ENCODE data around the gene DLG2. TPM values are rescaled to one million over a fixed set of nuclear protein-coding genes. Genes with fewer than 3 reads are reported as not detected.

Gene DLG2
- total RNA-seq, 1 experiment from 2014 or later: 2.7 TPM

DNA sequence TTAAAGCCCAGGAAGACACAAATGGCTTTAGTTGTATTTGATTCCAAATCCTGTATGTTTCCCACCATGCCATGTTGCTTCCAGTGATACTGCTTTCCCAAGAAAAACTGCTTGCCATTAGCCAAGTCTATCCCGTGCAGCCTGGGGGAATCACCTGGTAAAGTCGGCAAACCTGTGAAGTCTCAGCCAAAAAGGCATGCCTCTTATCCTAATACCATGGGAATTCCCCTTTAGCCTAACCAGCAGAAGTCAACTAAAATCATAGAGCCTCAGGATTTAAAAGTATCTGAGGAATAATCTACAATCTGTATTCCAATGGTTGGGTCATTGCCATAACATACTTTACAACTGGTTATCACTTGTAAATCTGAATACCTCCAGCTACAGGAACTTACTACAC lies 869.4 kb downstream of the DLG2 start:
- no peak overlapping the region for H3K4me2 ChIP-seq (ENCODE audit: low read depth, low read length, poor library complexity, severe bottlenecking)
- peaks cover 3% of the 10 kb centered on the region; the same call in 1 of the 2 replicates for H3K9me3 ChIP-seq (ENCODE audit: low read length)
- H3K4me3 ChIP-seq (ENCODE audit: low read length): no peak overlapping the region
- no peak overlapping the region for H3K9ac ChIP-seq (ENCODE audit: low read length)
- no peaks in the 10 kb centered on the region for H3K27me3 ChIP-seq (ENCODE audit: low read length)
- no peak for DNase-seq
- no peak overlapping the region for H2AFZ ChIP-seq (ENCODE audit: low read length)
- H4K20me1 ChIP-seq (ENCODE audit: insufficient read depth, low read depth, low read length): no peaks in the 10 kb centered on the region
- peaks cover 3% of the 10 kb centered on the region; the same call in 1 of the 2 replicates for H3K9me2 ChIP-seq (replicated peaks; ENCODE audit: insufficient read depth, low read length)
- H3K4me1 ChIP-seq (ENCODE audit: low read length): no peaks in the 10 kb centered on the region
- no peaks in the 10 kb centered on the region for H3K36me3 ChIP-seq (ENCODE audit: insufficient read depth, low read length)
- no peak overlapping the region for H3K27ac ChIP-seq (ENCODE audit: low read length)
- H3K79me2 ChIP-seq (ENCODE audit: low read length): no peaks in the 10 kb centered on the region

DNA sequence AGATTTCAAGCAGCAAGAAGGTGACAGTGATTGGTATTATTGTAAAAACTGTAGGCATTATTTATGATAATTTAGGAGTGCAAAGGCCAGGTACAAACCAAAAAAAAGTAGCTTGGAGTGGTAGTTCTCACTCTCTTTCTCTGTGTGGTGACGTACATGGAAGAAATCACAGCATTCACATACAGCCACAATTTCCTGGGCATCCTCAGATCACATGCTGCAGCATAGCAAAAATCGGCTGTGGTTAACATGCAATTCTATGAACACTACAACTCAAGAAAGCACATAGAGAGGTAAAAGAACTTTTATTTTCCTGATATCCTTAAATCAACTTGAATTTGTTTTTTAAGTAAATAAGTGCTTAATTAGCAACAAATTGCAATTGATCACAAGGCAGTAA lies 875.8 kb downstream of the DLG2 start:
- DNase-seq: no peak
- Histone ChIP-seq H3K27ac (ENCODE audit: low read length) (no peak overlapping the region), H4K20me1 (ENCODE audit: insufficient read depth, low read depth, low read length) (no peaks in the 10 kb centered on the region), H3K4me2 (ENCODE audit: low read depth, low read length, poor library complexity, severe bottlenecking) (no peak overlapping the region), H3K4me3 (ENCODE audit: low read length) (no peak overlapping the region), H2AFZ (ENCODE audit: low read length) (no peak overlapping the region), H3K9ac (ENCODE audit: low read length) (no peak overlapping the region), H3K9me2 (replicated peaks; ENCODE audit: insufficient read depth, low read length) (0 out of 2 replicates have a peak, but pooled peaks cover 3% of the 10 kb centered on the region), H3K36me3 (ENCODE audit: insufficient read depth, low read length) (no peaks in the 10 kb centered on the region), H3K79me2 (ENCODE audit: low read length) (no peaks in the 10 kb centered on the region), H3K4me1 (ENCODE audit: low read length) (no peaks in the 10 kb centered on the region), H3K27me3 (ENCODE audit: low read length) (no peaks in the 10 kb centered on the region), H3K9me3 (ENCODE audit: low read length) (peaks cover 3% of the 10 kb centered on the region; the same call in 1 of the 2 replicates)

DNA sequence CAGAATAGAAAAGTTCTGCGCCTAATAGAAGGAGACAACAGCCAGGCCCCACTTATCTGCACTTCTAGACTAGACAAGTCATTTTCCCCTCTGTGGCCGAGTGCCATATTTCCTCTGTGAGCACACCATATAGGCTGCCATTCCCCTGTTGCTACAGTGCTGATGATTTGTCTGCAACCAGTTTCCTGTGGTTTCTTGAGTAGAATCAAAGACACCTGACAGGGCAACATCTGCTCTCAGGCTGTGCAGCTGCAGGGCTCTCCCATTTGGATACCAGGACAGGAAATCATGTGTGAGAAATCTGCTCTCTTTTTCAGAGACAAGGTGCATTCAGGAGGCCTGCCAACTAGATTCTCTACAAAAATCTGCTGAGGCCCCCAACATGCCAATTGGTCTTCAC lies 879.3 kb downstream of the DLG2 start:
- DNase-seq: no peak
- Histone ChIP-seq H4K20me1 (ENCODE audit: insufficient read depth, low read depth, low read length) (no peaks in the 10 kb centered on the region), H3K27me3 (ENCODE audit: low read length) (no peaks in the 10 kb centered on the region), H3K9ac (ENCODE audit: low read length) (no peak overlapping the region), H3K36me3 (ENCODE audit: insufficient read depth, low read length) (no peaks in the 10 kb centered on the region), H3K9me2 (replicated peaks; ENCODE audit: insufficient read depth, low read length) (no peaks in the 10 kb centered on the region), H3K4me3 (ENCODE audit: low read length) (no peak overlapping the region), H3K9me3 (ENCODE audit: low read length) (no peaks in the 10 kb centered on the region), H3K79me2 (ENCODE audit: low read length) (no peaks in the 10 kb centered on the region), H3K27ac (ENCODE audit: low read length) (no peak overlapping the region), H2AFZ (ENCODE audit: low read length) (no peak overlapping the region), H3K4me1 (ENCODE audit: low read length) (no peaks in the 10 kb centered on the region), H3K4me2 (ENCODE audit: low read depth, low read length, poor library complexity, severe bottlenecking) (no peak overlapping the region)

DNA sequence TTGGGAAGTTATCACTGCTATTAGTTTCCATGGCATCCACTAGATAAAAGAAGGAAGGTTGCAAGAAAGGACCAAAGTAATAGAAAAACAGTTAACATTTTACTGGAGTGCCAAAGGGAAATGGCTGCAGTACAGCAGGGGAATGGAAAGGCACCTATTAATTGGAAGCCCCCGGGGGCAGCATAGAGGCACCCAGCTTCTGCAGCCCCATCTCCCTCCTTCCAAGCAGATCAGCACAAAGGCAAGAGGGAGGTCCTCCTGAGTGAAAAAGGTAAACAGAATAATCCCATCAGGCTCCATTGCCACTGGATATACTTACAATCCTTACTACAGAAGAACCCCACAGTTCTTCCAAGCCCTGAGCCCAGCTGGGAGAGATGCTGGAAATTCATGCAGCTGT lies 887.1 kb downstream of the DLG2 start:
- no peak overlapping the region for H3K4me3 ChIP-seq (ENCODE audit: low read length)
- H3K27ac ChIP-seq (ENCODE audit: low read length): no peak overlapping the region
- no peaks in the 10 kb centered on the region for H3K9me2 ChIP-seq (replicated peaks; ENCODE audit: insufficient read depth, low read length)
- peaks cover 3% of the 10 kb centered on the region for H3K9me3 ChIP-seq (ENCODE audit: low read length)
- no peaks in the 10 kb centered on the region for H3K79me2 ChIP-seq (ENCODE audit: low read length)
- no peaks in the 10 kb centered on the region for H4K20me1 ChIP-seq (ENCODE audit: insufficient read depth, low read depth, low read length)
- no peaks in the 10 kb centered on the region for H3K36me3 ChIP-seq (ENCODE audit: insufficient read depth, low read length)
- H3K9ac ChIP-seq (ENCODE audit: low read length): no peak overlapping the region
- DNase-seq: no peak
- H2AFZ ChIP-seq (ENCODE audit: low read length): no peak overlapping the region
- H3K27me3 ChIP-seq (ENCODE audit: low read length): no peaks in the 10 kb centered on the region
- H3K4me2 ChIP-seq (ENCODE audit: low read depth, low read length, poor library complexity, severe bottlenecking): no peak overlapping the region
- H3K4me1 ChIP-seq (ENCODE audit: low read length): no peaks in the 10 kb centered on the region

DNA sequence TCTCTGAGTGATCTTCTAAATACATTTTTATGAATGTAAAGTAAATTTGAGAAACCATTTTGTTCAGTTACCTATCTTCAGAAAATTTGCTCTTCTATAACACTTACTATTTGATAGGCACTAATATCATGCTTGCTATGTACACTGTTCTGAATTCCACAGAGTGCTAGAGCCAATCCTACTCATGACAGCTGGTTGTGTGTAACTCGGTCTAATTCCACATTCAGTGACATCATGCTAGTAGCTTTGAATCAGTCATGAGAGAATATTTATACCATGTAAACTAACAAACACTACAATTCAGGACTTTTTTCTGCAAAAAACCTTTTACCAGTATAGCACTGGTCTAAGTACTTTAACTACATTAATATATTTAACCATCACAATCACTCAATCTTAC lies 902.9 kb downstream of the DLG2 start:
- H4K20me1 ChIP-seq (ENCODE audit: insufficient read depth, low read depth, low read length): no peaks in the 10 kb centered on the region
- H2AFZ ChIP-seq (ENCODE audit: low read length): no peak overlapping the region
- no peak for DNase-seq
- no peak overlapping the region for H3K4me2 ChIP-seq (ENCODE audit: low read depth, low read length, poor library complexity, severe bottlenecking)
- H3K9me2 ChIP-seq (replicated peaks; ENCODE audit: insufficient read depth, low read length): no peaks in the 10 kb centered on the region
- no peaks in the 10 kb centered on the region for H3K4me1 ChIP-seq (ENCODE audit: low read length)
- H3K79me2 ChIP-seq (ENCODE audit: low read length): no peaks in the 10 kb centered on the region
- H3K4me3 ChIP-seq (ENCODE audit: low read length): no peak overlapping the region
- H3K27ac ChIP-seq (ENCODE audit: low read length): no peak overlapping the region
- no peak overlapping the region for H3K9ac ChIP-seq (ENCODE audit: low read length)
- H3K27me3 ChIP-seq (ENCODE audit: low read length): no peaks in the 10 kb centered on the region
- H3K9me3 ChIP-seq (ENCODE audit: low read length): no peaks in the 10 kb centered on the region
- no peaks in the 10 kb centered on the region for H3K36me3 ChIP-seq (ENCODE audit: insufficient read depth, low read length)

DNA sequence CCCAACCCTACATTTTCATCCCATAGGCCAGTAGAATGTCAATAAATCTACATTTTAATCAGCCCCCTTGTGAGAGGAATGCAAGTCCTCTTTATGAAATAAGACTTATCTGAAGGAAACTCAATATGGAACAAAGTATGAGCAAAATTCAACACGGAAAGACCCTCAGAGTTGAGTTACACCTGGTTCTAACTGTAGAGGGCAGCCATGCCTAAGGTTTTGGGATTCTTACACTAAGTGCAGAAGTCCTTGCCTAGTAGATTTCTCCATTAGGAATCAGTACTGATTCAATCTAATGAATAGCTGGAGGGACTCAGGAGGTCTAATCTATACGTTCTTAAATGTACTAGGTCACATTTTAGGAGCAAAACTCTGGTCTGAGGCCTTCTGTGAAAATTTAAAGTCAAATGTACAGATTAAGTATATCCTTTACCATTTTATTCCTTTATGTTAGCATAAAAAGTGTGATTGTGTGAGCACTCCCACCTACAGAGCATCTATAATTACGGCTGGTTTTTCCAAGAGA lies 904.5 kb downstream of the DLG2 start:
- Histone ChIP-seq H4K20me1 (ENCODE audit: insufficient read depth, low read depth, low read length) (no peaks in the 10 kb centered on the region), H3K27ac (ENCODE audit: low read length) (no peak overlapping the region), H3K4me3 (ENCODE audit: low read length) (no peak overlapping the region), H3K27me3 (ENCODE audit: low read length) (no peaks in the 10 kb centered on the region), H3K36me3 (ENCODE audit: insufficient read depth, low read length) (no peaks in the 10 kb centered on the region), H3K9ac (ENCODE audit: low read length) (no peak overlapping the region), H3K9me3 (ENCODE audit: low read length) (no peaks in the 10 kb centered on the region), H2AFZ (ENCODE audit: low read length) (no peak overlapping the region), H3K4me2 (ENCODE audit: low read depth, low read length, poor library complexity, severe bottlenecking) (no peak overlapping the region), H3K79me2 (ENCODE audit: low read length) (no peaks in the 10 kb centered on the region), H3K4me1 (ENCODE audit: low read length) (no peaks in the 10 kb centered on the region), H3K9me2 (replicated peaks; ENCODE audit: insufficient read depth, low read length) (no peaks in the 10 kb centered on the region)
- no peak for DNase-seq

DNA sequence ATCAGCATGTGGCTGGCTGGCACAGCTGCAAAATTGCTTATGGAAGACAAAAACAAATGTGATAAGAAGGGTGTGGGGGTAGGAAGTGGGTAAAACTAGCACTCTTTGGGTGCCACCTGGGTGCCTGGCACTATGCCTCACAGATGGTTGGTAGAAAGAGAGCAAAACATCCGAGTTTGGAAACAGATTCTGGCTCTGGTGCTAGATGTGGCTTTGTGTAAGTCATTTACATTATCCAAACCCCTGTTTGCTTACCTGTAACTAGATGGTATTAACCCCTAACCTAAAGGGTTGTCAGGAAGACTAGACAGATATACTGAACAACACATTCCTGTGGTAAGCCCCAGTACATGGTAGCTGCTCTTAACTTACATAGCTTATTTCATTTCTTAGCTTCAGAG lies 905.6 kb downstream of the DLG2 start:
- no peaks in the 10 kb centered on the region for H3K79me2 ChIP-seq (ENCODE audit: low read length)
- no peak overlapping the region for H3K27ac ChIP-seq (ENCODE audit: low read length)
- H3K4me2 ChIP-seq (ENCODE audit: low read depth, low read length, poor library complexity, severe bottlenecking): no peak overlapping the region
- H3K4me3 ChIP-seq (ENCODE audit: low read length): no peak overlapping the region
- H3K27me3 ChIP-seq (ENCODE audit: low read length): no peaks in the 10 kb centered on the region
- H3K9ac ChIP-seq (ENCODE audit: low read length): no peak overlapping the region
- no peaks in the 10 kb centered on the region for H3K9me3 ChIP-seq (ENCODE audit: low read length)
- H4K20me1 ChIP-seq (ENCODE audit: insufficient read depth, low read depth, low read length): no peaks in the 10 kb centered on the region
- H2AFZ ChIP-seq (ENCODE audit: low read length): no peak overlapping the region
- DNase-seq: no peak
- no peaks in the 10 kb centered on the region for H3K4me1 ChIP-seq (ENCODE audit: low read length)
- no peaks in the 10 kb centered on the region for H3K9me2 ChIP-seq (replicated peaks; ENCODE audit: insufficient read depth, low read length)
- H3K36me3 ChIP-seq (ENCODE audit: insufficient read depth, low read length): no peaks in the 10 kb centered on the region

DNA sequence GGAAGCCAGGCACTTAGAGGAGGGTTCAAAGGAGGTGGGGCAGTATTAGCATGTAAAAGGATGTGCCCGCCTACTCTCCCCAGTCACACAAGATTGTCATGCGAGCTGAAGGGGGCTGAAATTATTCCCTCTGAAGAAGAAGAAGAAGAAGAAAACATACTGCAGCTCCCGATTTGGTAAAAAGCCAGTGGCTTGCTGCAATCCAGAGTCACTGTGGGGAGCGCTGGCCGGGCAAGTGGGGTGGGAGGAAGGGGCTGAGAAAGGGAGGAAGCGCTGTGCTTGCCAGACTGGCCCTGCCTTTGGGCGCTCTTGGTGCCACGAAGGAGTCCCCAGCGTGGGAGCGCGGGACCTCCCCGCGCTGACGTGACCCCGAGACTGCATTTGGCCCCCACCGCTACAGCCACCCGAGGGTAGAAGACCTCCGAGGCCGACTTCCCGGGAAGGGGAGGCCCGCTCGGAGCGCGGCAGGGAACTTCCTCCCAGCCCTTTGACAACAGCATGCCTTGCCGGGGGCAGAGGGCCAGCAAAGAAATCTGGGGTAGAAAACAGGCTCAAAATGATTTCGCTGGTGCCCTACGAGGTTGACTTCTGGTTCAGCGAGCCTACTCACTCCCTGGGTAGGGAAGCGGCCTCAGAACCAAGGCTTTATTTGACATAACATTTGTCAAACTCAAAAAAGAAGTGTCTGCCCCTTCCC lies 906.3 kb downstream of the DLG2 start:
- H3K4me3 ChIP-seq (ENCODE audit: low read length): no peak overlapping the region
- no peaks in the 10 kb centered on the region for H3K9me2 ChIP-seq (replicated peaks; ENCODE audit: insufficient read depth, low read length)
- no peak overlapping the region for H3K4me2 ChIP-seq (ENCODE audit: low read depth, low read length, poor library complexity, severe bottlenecking)
- H3K9ac ChIP-seq (ENCODE audit: low read length): no peak overlapping the region
- no peaks in the 10 kb centered on the region for H3K9me3 ChIP-seq (ENCODE audit: low read length)
- H3K27me3 ChIP-seq (ENCODE audit: low read length): no peaks in the 10 kb centered on the region
- no peaks in the 10 kb centered on the region for H3K79me2 ChIP-seq (ENCODE audit: low read length)
- no peaks in the 10 kb centered on the region for H3K36me3 ChIP-seq (ENCODE audit: insufficient read depth, low read length)
- no peak overlapping the region for H2AFZ ChIP-seq (ENCODE audit: low read length)
- no peaks in the 10 kb centered on the region for H3K4me1 ChIP-seq (ENCODE audit: low read length)
- no peak for DNase-seq
- no peak overlapping the region for H3K27ac ChIP-seq (ENCODE audit: low read length)
- no peaks in the 10 kb centered on the region for H4K20me1 ChIP-seq (ENCODE audit: insufficient read depth, low read depth, low read length)

Data from Karpas-422 (cell line).